Fibroblast of mammary gland (primary cell): Measurements from ENCODE around the gene CTNND2.

ENCODE experiments used
- DNase-seq: peaks from one replicate; pipeline ENCODE4 v3.0.0-alpha.2; 2010; ENCODE audit warnings: low read depth
- H3K4me3 ChIP-seq: 2 replicates; pipeline ENCODE4 v1.5.1; 2011; ENCODE audit warnings: low read depth, mild to moderate bottlenecking, low read length, moderate library complexity; ENCODE audit not compliant: control insufficient read depth
- CTCF ChIP-seq: conservative IDR thresholded peaks from 2 replicates; pipeline ENCODE4 v1.5.1; 2011; ENCODE audit warnings: low read depth, low read length, inconsistent platforms; ENCODE audit not compliant: control insufficient read depth, insufficient read depth

The CTNND2 gene

GRCh38 chr5:11084111-11084510 is 820.1 kb downstream of the CTNND2 start:
- TF ChIP-seq CTCF = no peak
- H3K4me3 ChIP-seq = no peak overlapping the region
- no peak for DNase-seq

DNA sequence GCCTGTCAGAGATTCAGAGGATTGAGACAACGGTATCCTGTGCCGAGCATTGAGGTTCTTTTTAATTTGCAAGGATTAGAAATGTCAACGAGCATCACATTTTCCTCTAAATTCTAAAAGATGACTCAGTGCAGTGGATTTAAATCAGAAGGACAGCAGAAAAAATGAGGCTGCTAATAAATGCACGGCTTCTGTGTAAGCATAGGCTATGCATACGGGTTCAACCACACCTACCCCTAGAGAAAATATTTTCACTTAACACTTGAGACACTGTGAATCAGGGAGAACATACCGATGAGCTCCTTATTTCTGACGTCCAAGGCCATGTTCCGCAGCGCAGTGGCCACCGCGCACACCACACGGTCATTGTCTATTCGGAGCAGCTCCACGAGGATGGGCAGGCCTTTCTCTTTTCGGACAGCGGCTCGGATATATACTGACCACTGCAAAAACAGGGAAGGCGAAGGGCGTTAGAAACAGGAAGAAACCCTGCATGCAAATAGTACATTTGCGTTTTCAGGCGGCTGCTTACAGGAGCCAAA is 821.8 kb downstream of the CTNND2 start:
- no peak overlapping the region for H3K4me3 ChIP-seq
- no peak for TF ChIP-seq CTCF
- DNase-seq = no peak

- TF ChIP-seq CTCF = no peak
- no peak for DNase-seq
- H3K4me3 ChIP-seq = no peak overlapping the region
Measured at GRCh38 chr5:11076945-11077613, 827.2 kb downstream of the CTNND2 start.

GRCh38 chr5:11075035-11075805 is 829.0 kb downstream of the CTNND2 start:
- H3K4me3 ChIP-seq = no peak overlapping the region
- no peak for DNase-seq
- TF ChIP-seq CTCF = no peak

DNA sequence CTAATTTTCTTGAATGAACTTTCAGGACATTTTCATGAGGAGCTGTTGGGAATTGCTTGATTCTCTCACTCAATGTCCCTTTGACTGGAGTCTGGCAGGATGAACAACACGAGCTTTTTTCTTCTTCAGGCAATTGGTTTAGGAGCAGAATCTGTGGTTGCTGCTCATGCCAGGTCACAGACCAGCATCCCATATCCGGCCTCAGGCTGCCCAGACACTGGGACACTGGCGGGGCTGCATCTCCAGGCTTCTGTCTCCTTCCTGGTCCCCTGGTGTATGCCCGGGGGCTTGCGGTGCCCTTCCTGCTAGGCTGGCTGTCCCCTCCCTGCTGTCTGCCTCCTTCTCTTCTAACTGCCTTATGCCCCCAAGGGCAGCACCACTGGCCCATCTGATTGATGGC is 831.7 kb downstream of the CTNND2 start:
- no peak for DNase-seq
- no peak overlapping the region for H3K4me3 ChIP-seq
- TF ChIP-seq CTCF = no peak

DNA sequence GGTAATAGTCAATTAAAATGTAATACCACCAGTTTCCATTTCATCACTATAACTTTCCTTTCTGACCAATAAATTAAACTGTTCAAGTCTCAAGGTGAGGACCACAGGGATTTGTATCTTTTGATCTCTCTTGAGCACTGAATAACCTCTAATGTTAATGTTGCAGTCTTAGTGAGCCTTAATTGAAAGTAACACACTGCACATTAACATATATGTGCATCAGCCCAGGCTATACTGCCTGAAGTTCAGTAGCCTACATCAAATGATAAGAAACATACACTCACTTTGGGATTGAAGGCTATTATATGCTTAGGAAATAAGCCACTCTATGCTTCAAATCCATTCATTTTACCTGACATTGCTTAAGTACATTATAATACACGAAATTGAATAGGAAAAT is 832.2 kb downstream of the CTNND2 start:
- no peak overlapping the region for H3K4me3 ChIP-seq
- no peak for TF ChIP-seq CTCF
- DNase-seq = no peak
